Testis (tissue), 3 donors: Measurements from ENCODE around the gene SOX6. TPM values are rescaled to one million over a fixed set of nuclear protein-coding genes. Genes with fewer than 3 reads are reported as not detected.

Source experiments
- DNase-seq: peaks from one replicate; pipeline ENCODE4 v3.0.0-alpha.2; 2019
- H3K27ac ChIP-seq, 2 donors: fragments of 200-600 bp; sonication (generic); one replicate each; pipeline ENCODE4 v1.5.1; 2019
- H3K27me3 ChIP-seq: fragments of 200-600 bp; sonication (generic); one replicate; pipeline ENCODE4 v1.5.1; 2019
- H3K36me3 ChIP-seq: fragments of 200-600 bp; sonication (generic); one replicate; pipeline ENCODE4 v1.5.1; 2017; ENCODE audit warnings: low read depth; ENCODE audit errors: missing control alignments
- H3K4me1 ChIP-seq: fragments of 200-600 bp; sonication (generic); one replicate; pipeline ENCODE4 v1.5.1; 2019
- H3K4me3 ChIP-seq, 2 donors: fragments of 200-600 bp; sonication (generic); one replicate each; pipeline ENCODE4 v1.5.1; 2017 to 2019
- H3K9me3 ChIP-seq: fragments of 200-600 bp; sonication (generic); one replicate; pipeline ENCODE4 v1.5.1; 2017
- POLR2A ChIP-seq: fragments of 450-650 bp; IDR thresholded peaks from one replicate; pipeline ENCODE4 v1.6.1; 2017; ENCODE audit warnings: antibody characterized with exemption, mild to moderate bottlenecking, moderate library complexity
- WGBS, 2 donors: methylation state at CpG; one replicate each; pipeline ENCODE4 v1.1.5; 2018; 5-methylcytosine and 5-hydroxymethylcytosine counted together
- intact Hi-C: fragments of 100-400 bp; cut with DNase I; formaldehyde crosslinking; loops from one replicate; pipeline ENCODE4 v1.15.1; 2023; ENCODE audit warnings: low total_unique reads
- polyA plus RNA-seq: library from polyadenylated mRNA; stranded (reverse); fragments of 350-450 nt; fragmentation: Illumina TruSeq; extraction: RNeasy Lipid Tissue Mini Kit (QIAGEN cat#74804); gene quantifications from one replicate; pipeline ENCODE4 v1.2.3, GENCODE V29; 2014; ENCODE audit warnings: low read depth, low replicate concordance; ENCODE audit not compliant: insufficient read depth
- total RNA-seq, 2 donors: library from RNA; depleted of rRNA; stranded (reverse); fragments of >200 nt; gene quantifications; one replicate each; pipeline ENCODE4 v1.2.3, GENCODE V29; 2016
- TF ChIP-seq, protein P1 (sequence below), 3 experiments: fragments of 450-650 bp in 2 of 3; fragments of 200-600 bp in 1 of 3; sonication (generic) in 1 of 3; IDR thresholded peaks; one replicate each; pipeline ENCODE4 v1.5.1; 2016 to 2019; ENCODE audit warnings: antibody characterized with exemption in 3 of 3, mild to moderate bottlenecking in 2 of 3, moderate library complexity in 1 of 3

The SOX6 gene
- total and polyA plus RNA-seq, 3 donors from 2014 or later: 39.6 to 74.0 (median 52.3) TPM

DNA sequence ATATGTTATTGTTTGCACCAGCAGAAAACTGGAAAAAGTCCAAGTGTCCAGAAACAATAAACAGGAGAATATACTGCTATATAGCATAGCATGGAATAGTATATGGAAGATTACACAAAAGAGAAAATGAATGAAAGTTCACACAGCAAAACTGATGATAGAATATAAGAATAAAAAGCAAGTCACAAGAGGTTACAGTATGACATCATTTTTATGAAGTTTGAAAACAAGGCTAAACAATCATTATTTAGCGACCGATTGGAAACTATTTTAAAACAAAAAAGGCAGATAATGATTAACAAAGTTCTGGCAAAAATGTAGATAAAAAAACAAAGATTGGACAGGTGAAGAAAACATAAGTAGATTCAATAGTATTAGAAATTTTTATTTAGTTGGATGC, 47.1 kb downstream of the SOX6 start:
- no peaks in the 10 kb centered on the region for H3K27me3 ChIP-seq
- TF ChIP-seq, protein P1, sequence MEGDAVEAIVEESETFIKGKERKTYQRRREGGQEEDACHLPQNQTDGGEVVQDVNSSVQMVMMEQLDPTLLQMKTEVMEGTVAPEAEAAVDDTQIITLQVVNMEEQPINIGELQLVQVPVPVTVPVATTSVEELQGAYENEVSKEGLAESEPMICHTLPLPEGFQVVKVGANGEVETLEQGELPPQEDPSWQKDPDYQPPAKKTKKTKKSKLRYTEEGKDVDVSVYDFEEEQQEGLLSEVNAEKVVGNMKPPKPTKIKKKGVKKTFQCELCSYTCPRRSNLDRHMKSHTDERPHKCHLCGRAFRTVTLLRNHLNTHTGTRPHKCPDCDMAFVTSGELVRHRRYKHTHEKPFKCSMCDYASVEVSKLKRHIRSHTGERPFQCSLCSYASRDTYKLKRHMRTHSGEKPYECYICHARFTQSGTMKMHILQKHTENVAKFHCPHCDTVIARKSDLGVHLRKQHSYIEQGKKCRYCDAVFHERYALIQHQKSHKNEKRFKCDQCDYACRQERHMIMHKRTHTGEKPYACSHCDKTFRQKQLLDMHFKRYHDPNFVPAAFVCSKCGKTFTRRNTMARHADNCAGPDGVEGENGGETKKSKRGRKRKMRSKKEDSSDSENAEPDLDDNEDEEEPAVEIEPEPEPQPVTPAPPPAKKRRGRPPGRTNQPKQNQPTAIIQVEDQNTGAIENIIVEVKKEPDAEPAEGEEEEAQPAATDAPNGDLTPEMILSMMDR (IDR thresholded peaks at IDR 0.05): no peak
- no peak for TF ChIP-seq POLR2A
- no peaks in the 10 kb centered on the region for H3K4me1 ChIP-seq
- H3K4me3 ChIP-seq: no peak overlapping the region
- H3K9me3 ChIP-seq: no peaks in the 10 kb centered on the region
- 80 to 84% methylated on average over 2 of the region's 2 CpGs for WGBS, 2 donors
- intact Hi-C loops: no loop called here
- H3K27ac ChIP-seq: no peak overlapping the region
- H3K36me3 ChIP-seq: no peaks in the 10 kb centered on the region
- DNase-seq: no peak

GRCh38 chr11:16301462-16301861, 54.9 kb downstream of the SOX6 start:
- WGBS, 2 donors: 74 to 77% methylated on average over 2 of the region's 2 CpGs
- no peak for TF ChIP-seq POLR2A
- TF ChIP-seq, protein P1 (IDR thresholded peaks at IDR 0.05): no peak

DNA sequence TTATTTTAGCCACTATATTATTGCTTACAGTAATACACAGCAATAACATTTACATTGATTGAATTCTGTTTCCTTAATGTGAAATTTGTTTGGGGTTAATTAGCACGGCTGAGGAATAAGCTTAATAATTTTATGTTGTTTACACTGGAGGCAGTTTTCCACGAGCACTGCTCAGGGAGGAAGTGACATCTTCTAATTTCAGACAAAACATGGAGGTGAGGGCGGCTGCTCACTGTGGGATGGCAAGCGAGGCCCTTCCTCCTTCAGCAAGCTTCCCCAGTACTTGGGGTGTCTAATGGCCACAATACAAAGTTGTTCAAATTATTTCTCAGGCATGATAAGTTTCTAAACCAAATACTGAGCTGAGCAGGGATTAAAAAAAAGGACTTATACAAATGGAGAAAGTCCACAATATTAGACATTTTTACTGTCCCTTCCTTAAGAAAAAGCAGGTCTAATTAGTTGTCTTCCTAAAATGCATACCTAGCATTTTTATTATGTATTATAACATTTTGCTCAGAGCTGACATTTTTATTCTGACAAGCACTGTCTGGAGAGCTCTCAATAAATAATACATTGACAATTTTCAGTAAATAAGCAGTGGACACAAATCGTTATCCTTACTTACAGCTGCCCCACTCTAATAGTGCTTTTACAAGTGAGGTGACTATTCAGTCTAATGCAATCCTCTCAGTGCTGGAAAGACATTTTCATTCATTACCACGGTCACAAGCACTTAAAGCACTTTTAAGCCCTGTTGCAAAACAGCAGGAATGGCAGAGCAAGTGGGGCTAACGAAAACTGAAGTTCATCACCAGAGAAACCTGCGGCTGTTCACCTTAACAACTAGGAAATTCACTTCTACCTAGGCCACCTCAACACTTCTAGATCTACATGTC, 56.2 kb downstream of the SOX6 start:
- Histone ChIP-seq H3K27me3 (no peaks in the 10 kb centered on the region), H3K36me3 (no peaks in the 10 kb centered on the region), H3K4me1 (no peaks in the 10 kb centered on the region), H3K4me3 (no peak overlapping the region), H3K9me3 (no peaks in the 10 kb centered on the region), H3K27ac (no peak overlapping the region)
- TF ChIP-seq, protein P1 (IDR thresholded peaks at IDR 0.05): no peak
- no peak for TF ChIP-seq POLR2A
- intact Hi-C loops: no loop called here
- no peak for DNase-seq
- 81% methylated on average over 8 of the region's 8 CpGs for WGBS, 2 donors

More at GRCh38 chr11:16301462-16301861, 54.9 kb downstream of the SOX6 start:
- Histone ChIP-seq H3K4me1 (no peaks in the 10 kb centered on the region), H3K4me3 (no peak overlapping the region), H3K27ac (no peak overlapping the region), H3K9me3 (no peaks in the 10 kb centered on the region), H3K27me3 (no peaks in the 10 kb centered on the region), H3K36me3 (no peaks in the 10 kb centered on the region)
- DNase-seq: no peak
- intact Hi-C loops: no loop called here

DNA sequence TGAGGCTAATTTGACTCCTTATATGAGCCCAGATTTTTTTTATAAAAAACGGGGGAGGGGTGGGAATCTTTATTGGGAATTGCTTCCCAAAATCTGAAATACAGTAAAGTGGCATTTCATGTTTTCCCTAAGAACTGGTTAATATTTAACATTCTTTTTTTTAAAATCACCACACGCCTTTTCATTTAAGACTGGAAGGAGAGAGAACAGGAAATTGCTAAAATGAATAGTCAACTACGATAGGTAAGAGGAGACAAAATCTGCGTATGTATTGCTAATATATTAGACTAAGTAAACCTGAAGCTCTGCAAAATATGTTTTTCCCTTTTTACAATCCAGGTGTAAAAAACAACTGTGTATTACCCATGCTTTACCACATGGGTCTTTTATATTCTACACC, 57.0 kb downstream of the SOX6 start:
- no peaks in the 10 kb centered on the region for H3K36me3 ChIP-seq
- no peak for DNase-seq
- H3K27me3 ChIP-seq: no peaks in the 10 kb centered on the region
- 79 to 87% methylated on average over 4 of the region's 4 CpGs for WGBS, 2 donors
- intact Hi-C loops: no loop called here
- no peaks in the 10 kb centered on the region for H3K9me3 ChIP-seq
- H3K4me3 ChIP-seq: no peak overlapping the region
- no peak for TF ChIP-seq POLR2A
- TF ChIP-seq, protein P1 (IDR thresholded peaks at IDR 0.05): no peak
- H3K27ac ChIP-seq: no peak overlapping the region
- H3K4me1 ChIP-seq: no peaks in the 10 kb centered on the region

- no peak overlapping the region for H3K27ac ChIP-seq
- DNase-seq: no peak
- H3K4me1 ChIP-seq: no peaks in the 10 kb centered on the region
- no peaks in the 10 kb centered on the region for H3K27me3 ChIP-seq
- H3K4me3 ChIP-seq: no peak overlapping the region
- no peaks in the 10 kb centered on the region for H3K9me3 ChIP-seq
- 76 to 80% methylated on average over 3 of the region's 3 CpGs for WGBS, 2 donors
- intact Hi-C loops: no loop called here
- H3K36me3 ChIP-seq: no peaks in the 10 kb centered on the region
- TF ChIP-seq, protein P1 (IDR thresholded peaks at IDR 0.05): no peak
- no peak for TF ChIP-seq POLR2A
These were observed 59.0 kb downstream of the SOX6 start for GRCh38 chr11:16297332-16297731.
